ENCODE data around the gene GTSE1.

GTSE1 gene

GRCh38 chr22:46289244-46289891, 7.3 kb upstream of the GTSE1 start:
- Histone ChIP-seq H2BK15ac (ENCODE audit: low read depth, poor library complexity, severe bottlenecking) (no peak overlapping the region), H2BK120ac (ENCODE audit: low read depth, low read length) (no peak overlapping the region), H4K91ac (ENCODE audit: low read length) (no peak overlapping the region), H3K27me3 (ENCODE audit: control insufficient read depth in 1 of 2, insufficient read depth in 1 of 2, low read length in 2 of 2) (no peaks in the 10 kb centered on the region), H3K9me3 (ENCODE audit: control insufficient read depth, low read length) (peaks cover 4% of the 10 kb centered on the region), H3K36me3 (ENCODE audit: control insufficient read depth in 1 of 2, insufficient read depth in 2 of 2, low read depth in 1 of 2, low read length in 2 of 2) (peaks cover 65 to 77% of the 10 kb centered on the region in 2 experiments), H3K14ac (ENCODE audit: low read length in 2 of 2) (no peak overlapping the region), H2BK5ac (ENCODE audit: low read depth, low read length, poor library complexity, severe bottlenecking) (no peak overlapping the region), H3K79me1 (replicated peaks; ENCODE audit: low read length, poor library complexity, severe bottlenecking) (no peaks in the 10 kb centered on the region), H3K4me1 (ENCODE audit: control insufficient read depth, insufficient read depth, low read depth, low read length) (peaks cover 17% of the 10 kb centered on the region), H3K4ac (ENCODE audit: low read depth in 1 of 2, low read length in 2 of 2) (no peak overlapping the region), H3K27ac (ENCODE audit: low read length, poor library complexity, severe bottlenecking) (no peak overlapping the region), H3K4me3 (ENCODE audit: insufficient read depth in 1 of 2, low read depth in 1 of 2, low read length in 2 of 2) (no peak overlapping the region), H3K18ac (ENCODE audit: low read depth in 1 of 2, low read length in 2 of 2) (no peak overlapping the region), H3K9ac (ENCODE audit: low read length) (no peak overlapping the region), H4K8ac (ENCODE audit: low read length) (no peak overlapping the region), H2BK12ac (ENCODE audit: low read length in 2 of 2) (no peak overlapping the region), H3K23ac (ENCODE audit: low read length in 2 of 2) (no peak overlapping the region), H2AFZ (ENCODE audit: low read depth, low read length) (no peak overlapping the region), H2AK5ac (ENCODE audit: low read length, severe bottlenecking) (no peak overlapping the region), H3K4me2 (ENCODE audit: low read length, poor library complexity, severe bottlenecking) (no peak overlapping the region)
- WGBS = 96% methylated on average over 33 of the region's 33 CpGs
- DNase-seq = no peak

- Histone ChIP-seq H3K14ac (ENCODE audit: low read length in 2 of 2) (no peak overlapping the region), H3K9ac (ENCODE audit: low read length) (no peak overlapping the region), H3K36me3 (ENCODE audit: control insufficient read depth in 1 of 2, insufficient read depth in 2 of 2, low read depth in 1 of 2, low read length in 2 of 2) (peaks cover 56 to 68% of the 10 kb centered on the region in 2 experiments), H3K4me3 (ENCODE audit: insufficient read depth in 1 of 2, low read depth in 1 of 2, low read length in 2 of 2) (no peak overlapping the region), H3K9me3 (ENCODE audit: control insufficient read depth, low read length) (peaks cover 4% of the 10 kb centered on the region), H3K23ac (ENCODE audit: low read length in 2 of 2) (no peak overlapping the region), H3K27ac (ENCODE audit: low read length, poor library complexity, severe bottlenecking) (no peak overlapping the region), H4K8ac (ENCODE audit: low read length) (no peak overlapping the region), H2BK15ac (ENCODE audit: low read depth, poor library complexity, severe bottlenecking) (no peak overlapping the region), H2AFZ (ENCODE audit: low read depth, low read length) (no peak overlapping the region), H2AK5ac (ENCODE audit: low read length, severe bottlenecking) (no peak overlapping the region), H3K27me3 (ENCODE audit: control insufficient read depth in 1 of 2, insufficient read depth in 1 of 2, low read length in 2 of 2) (no peaks in the 10 kb centered on the region), H3K4ac (ENCODE audit: low read depth in 1 of 2, low read length in 2 of 2) (no peak overlapping the region), H3K18ac (ENCODE audit: low read depth in 1 of 2, low read length in 2 of 2) (no peak overlapping the region), H2BK120ac (ENCODE audit: low read depth, low read length) (no peak overlapping the region), H3K4me2 (ENCODE audit: low read length, poor library complexity, severe bottlenecking) (no peak overlapping the region), H3K4me1 (ENCODE audit: control insufficient read depth, insufficient read depth, low read depth, low read length) (peaks cover 17% of the 10 kb centered on the region), H2BK12ac (ENCODE audit: low read length in 2 of 2) (no peak overlapping the region), H3K79me1 (replicated peaks; ENCODE audit: low read length, poor library complexity, severe bottlenecking) (peaks cover 3% of the 10 kb centered on the region), H4K91ac (ENCODE audit: low read length) (no peak overlapping the region), H2BK5ac (ENCODE audit: low read depth, low read length, poor library complexity, severe bottlenecking) (no peak overlapping the region)
- WGBS = 98% methylated on average over 16 of the region's 17 CpGs
- DNase-seq = no peak
Measured at GRCh38 chr22:46290121-46290842, 6.4 kb upstream of the GTSE1 start.

- no peak overlapping the region for H2BK120ac ChIP-seq (ENCODE audit: low read depth, low read length)
- H3K23ac ChIP-seq (ENCODE audit: low read length in 2 of 2) = no peak overlapping the region
- no peak overlapping the region for H3K18ac ChIP-seq (ENCODE audit: low read depth in 1 of 2, low read length in 2 of 2)
- no peak overlapping the region for H2BK5ac ChIP-seq (ENCODE audit: low read depth, low read length, poor library complexity, severe bottlenecking)
- no peaks in the 10 kb centered on the region for H3K27me3 ChIP-seq (ENCODE audit: control insufficient read depth in 1 of 2, insufficient read depth in 1 of 2, low read length in 2 of 2)
- no peak for DNase-seq
- no peak overlapping the region for H2BK15ac ChIP-seq (ENCODE audit: low read depth, poor library complexity, severe bottlenecking)
- H3K27ac ChIP-seq (ENCODE audit: low read length, poor library complexity, severe bottlenecking) = no peak overlapping the region
- no peak overlapping the region for H3K4me3 ChIP-seq (ENCODE audit: insufficient read depth in 1 of 2, low read depth in 1 of 2, low read length in 2 of 2)
- H4K91ac ChIP-seq (ENCODE audit: low read length) = no peak overlapping the region
- H2AFZ ChIP-seq (ENCODE audit: low read depth, low read length) = no peak overlapping the region
- H3K14ac ChIP-seq (ENCODE audit: low read length in 2 of 2) = no peak overlapping the region
- peaks cover 4% of the 10 kb centered on the region for H3K9me3 ChIP-seq (ENCODE audit: control insufficient read depth, low read length)
- H3K79me1 ChIP-seq (replicated peaks; ENCODE audit: low read length, poor library complexity, severe bottlenecking) = peaks cover 11% of the 10 kb centered on the region
- no peak overlapping the region for H3K9ac ChIP-seq (ENCODE audit: low read length)
- H2AK5ac ChIP-seq (ENCODE audit: low read length, severe bottlenecking) = no peak overlapping the region
- H4K8ac ChIP-seq (ENCODE audit: low read length) = no peak overlapping the region
- peaks cover 24% of the 10 kb centered on the region for H3K4me1 ChIP-seq (ENCODE audit: control insufficient read depth, insufficient read depth, low read depth, low read length)
- no peak overlapping the region for H3K4me2 ChIP-seq (ENCODE audit: low read length, poor library complexity, severe bottlenecking)
- H3K4ac ChIP-seq (ENCODE audit: low read depth in 1 of 2, low read length in 2 of 2) = no peak overlapping the region
- H3K36me3 ChIP-seq (ENCODE audit: control insufficient read depth in 1 of 2, insufficient read depth in 2 of 2, low read depth in 1 of 2, low read length in 2 of 2) = peaks cover 52 to 70% of the 10 kb centered on the region in 2 experiments
- no peak overlapping the region for H2BK12ac ChIP-seq (ENCODE audit: low read length in 2 of 2)
- WGBS = 98% methylated on average over 20 of the region's 23 CpGs
Measured at GRCh38 chr22:46290843-46291785, 5.6 kb upstream of the GTSE1 start.

- no peak for DNase-seq
Measured at GRCh38 chr22:46292173-46292572, 4.5 kb upstream of the GTSE1 start.

More at GRCh38 chr22:46292173-46292572, 4.5 kb upstream of the GTSE1 start:
- peaks cover 24% of the 10 kb centered on the region for H3K4me1 ChIP-seq (ENCODE audit: control insufficient read depth, insufficient read depth, low read depth, low read length)
- H2BK15ac ChIP-seq (ENCODE audit: low read depth, poor library complexity, severe bottlenecking) = no peak overlapping the region
- H2AFZ ChIP-seq (ENCODE audit: low read depth, low read length) = no peak overlapping the region
- H2BK5ac ChIP-seq (ENCODE audit: low read depth, low read length, poor library complexity, severe bottlenecking) = no peak overlapping the region
- H3K9me3 ChIP-seq (ENCODE audit: control insufficient read depth, low read length) = peaks cover 4% of the 10 kb centered on the region
- H3K9ac ChIP-seq (ENCODE audit: low read length) = no peak overlapping the region
- H2BK12ac ChIP-seq (ENCODE audit: low read length in 2 of 2) = no peak overlapping the region
- 91% methylated on average over 3 of the region's 3 CpGs for WGBS
- H3K4ac ChIP-seq (ENCODE audit: low read depth in 1 of 2, low read length in 2 of 2) = no peak overlapping the region
- H3K36me3 ChIP-seq (ENCODE audit: control insufficient read depth in 1 of 2, insufficient read depth in 2 of 2, low read depth in 1 of 2, low read length in 2 of 2) = peaks cover 43 to 60% of the 10 kb centered on the region in 2 experiments
- no peak overlapping the region for H3K18ac ChIP-seq (ENCODE audit: low read depth in 1 of 2, low read length in 2 of 2)
- H3K27me3 ChIP-seq (ENCODE audit: control insufficient read depth in 1 of 2, insufficient read depth in 1 of 2, low read length in 2 of 2) = no peaks in the 10 kb centered on the region
- no peak overlapping the region for H4K8ac ChIP-seq (ENCODE audit: low read length)
- no peak overlapping the region for H2BK120ac ChIP-seq (ENCODE audit: low read depth, low read length)
- no peak overlapping the region for H4K91ac ChIP-seq (ENCODE audit: low read length)
- no peak overlapping the region for H3K27ac ChIP-seq (ENCODE audit: low read length, poor library complexity, severe bottlenecking)
- H2AK5ac ChIP-seq (ENCODE audit: low read length, severe bottlenecking) = no peak overlapping the region
- H3K4me3 ChIP-seq (ENCODE audit: insufficient read depth in 1 of 2, low read depth in 1 of 2, low read length in 2 of 2) = no peak overlapping the region
- H3K23ac ChIP-seq (ENCODE audit: low read length in 2 of 2) = no peak overlapping the region
- H3K79me1 ChIP-seq (replicated peaks; ENCODE audit: low read length, poor library complexity, severe bottlenecking) = peaks cover 17% of the 10 kb centered on the region
- H3K4me2 ChIP-seq (ENCODE audit: low read length, poor library complexity, severe bottlenecking) = no peak overlapping the region
- no peak overlapping the region for H3K14ac ChIP-seq (ENCODE audit: low read length in 2 of 2)
